HG03025 (cell line): ENCODE measurements around the gene JPH2.
A peak's percentile ranks its signal among the peaks of the same experiment; 100 is the strongest.

ENCODE experiments used
- ATAC-seq: cut with Tn5 transposase; IDR thresholded peaks from one replicate; pipeline ENCODE4 v1.9.1; 2021; ENCODE audit warnings: mild to moderate bottlenecking, moderate library complexity; ENCODE audit not compliant: unreplicated experiment, low FRiP score

Gene JPH2

GRCh38 chr20:44083220-44083933 is 103.6 kb downstream of the JPH2 start:
- no peak for ATAC-seq

DNA sequence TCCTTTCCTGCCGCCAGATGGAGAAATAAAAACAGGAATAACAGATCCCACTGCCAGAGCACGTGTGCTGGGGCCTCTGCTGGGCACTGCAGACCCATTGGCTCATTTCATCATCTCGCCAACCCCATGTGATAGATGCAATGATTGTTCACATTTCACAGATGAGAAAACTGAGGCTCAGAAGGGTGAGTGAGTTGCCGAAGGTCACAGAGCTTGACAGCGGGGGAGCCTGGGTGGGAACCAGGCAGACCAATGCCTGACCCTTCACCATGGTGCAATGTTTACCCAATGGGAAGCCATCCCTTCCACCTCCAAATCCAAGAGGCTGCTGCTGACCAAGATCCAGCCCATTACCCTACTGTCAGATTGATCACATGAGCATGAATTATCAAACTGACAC is 105.1 kb downstream of the JPH2 start:
- no peak for ATAC-seq

DNA sequence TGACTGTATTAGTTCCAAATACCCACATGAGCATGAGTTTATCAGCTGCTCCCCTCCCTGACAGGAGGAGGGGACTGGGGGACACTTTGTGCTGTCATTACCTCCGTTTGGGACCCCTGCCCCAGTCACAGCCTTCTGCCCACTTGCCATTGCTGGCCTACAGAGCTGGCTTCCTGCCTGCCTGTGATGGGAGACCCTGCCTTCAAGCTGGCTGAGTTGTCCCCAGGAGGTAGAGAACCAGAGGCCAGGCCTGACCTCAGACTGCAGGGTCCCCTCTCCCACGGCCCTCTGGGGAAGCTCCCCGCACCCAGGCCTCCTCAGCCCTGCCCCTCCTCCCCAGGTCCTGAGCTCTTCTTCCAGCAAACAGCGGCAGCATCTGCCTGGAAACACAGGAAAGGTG is 105.5 kb downstream of the JPH2 start:
- ATAC-seq, result no peak

DNA sequence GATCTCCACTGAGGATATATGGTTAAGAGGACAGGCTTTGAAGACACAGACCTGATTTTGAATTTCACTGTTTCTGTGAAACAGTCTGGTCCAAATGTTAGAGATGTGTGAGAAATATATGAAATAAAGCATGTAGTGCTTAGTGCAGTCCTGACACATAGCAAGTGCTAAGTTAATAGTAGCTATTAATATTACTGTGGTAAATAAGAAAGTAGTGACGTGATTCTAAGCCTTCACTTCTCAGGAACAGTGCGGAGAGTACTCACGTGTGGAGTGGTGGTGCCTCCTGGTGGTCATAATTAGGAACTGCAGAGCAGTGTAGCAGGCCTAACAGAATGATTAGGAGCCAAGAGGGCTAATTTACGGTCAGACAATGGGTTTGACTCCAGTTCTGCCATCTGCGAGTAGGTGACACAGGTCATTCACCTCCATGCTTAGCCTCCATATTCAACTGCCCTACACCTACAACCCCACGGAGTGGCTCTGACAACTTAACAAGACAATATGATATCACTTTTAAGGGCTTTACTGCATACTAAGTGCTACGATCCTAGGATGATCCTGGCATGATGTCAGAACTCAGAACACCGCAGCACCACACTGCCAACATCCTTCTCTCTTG is 106.2 kb downstream of the JPH2 start:
- peak; percentile 63 for ATAC-seq

DNA sequence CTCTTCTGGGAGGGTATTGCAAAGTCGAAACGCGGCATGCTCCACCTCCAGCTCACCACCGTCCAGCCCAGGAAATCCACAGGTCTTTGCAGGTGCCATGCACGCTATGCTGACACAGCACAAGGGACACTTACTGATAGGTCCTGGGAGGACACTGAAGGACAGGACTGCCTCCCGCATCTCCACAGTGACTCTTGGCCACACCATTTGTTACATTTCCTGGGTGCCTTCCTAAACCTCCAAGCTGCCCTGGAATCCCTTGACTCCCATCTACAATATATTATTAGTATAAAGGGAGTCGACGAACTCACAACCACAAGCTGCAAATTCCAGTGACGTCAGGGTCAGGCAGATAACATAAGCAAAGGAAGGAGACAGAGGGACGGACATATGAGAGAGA is 106.9 kb downstream of the JPH2 start:
- no peak for ATAC-seq

- no peak for ATAC-seq
Observed at GRCh38 chr20:44079291-44079690, 107.7 kb downstream of the JPH2 start.

GRCh38 chr20:44075950-44076232 is 111.1 kb downstream of the JPH2 start:
- ATAC-seq, result no peak

DNA sequence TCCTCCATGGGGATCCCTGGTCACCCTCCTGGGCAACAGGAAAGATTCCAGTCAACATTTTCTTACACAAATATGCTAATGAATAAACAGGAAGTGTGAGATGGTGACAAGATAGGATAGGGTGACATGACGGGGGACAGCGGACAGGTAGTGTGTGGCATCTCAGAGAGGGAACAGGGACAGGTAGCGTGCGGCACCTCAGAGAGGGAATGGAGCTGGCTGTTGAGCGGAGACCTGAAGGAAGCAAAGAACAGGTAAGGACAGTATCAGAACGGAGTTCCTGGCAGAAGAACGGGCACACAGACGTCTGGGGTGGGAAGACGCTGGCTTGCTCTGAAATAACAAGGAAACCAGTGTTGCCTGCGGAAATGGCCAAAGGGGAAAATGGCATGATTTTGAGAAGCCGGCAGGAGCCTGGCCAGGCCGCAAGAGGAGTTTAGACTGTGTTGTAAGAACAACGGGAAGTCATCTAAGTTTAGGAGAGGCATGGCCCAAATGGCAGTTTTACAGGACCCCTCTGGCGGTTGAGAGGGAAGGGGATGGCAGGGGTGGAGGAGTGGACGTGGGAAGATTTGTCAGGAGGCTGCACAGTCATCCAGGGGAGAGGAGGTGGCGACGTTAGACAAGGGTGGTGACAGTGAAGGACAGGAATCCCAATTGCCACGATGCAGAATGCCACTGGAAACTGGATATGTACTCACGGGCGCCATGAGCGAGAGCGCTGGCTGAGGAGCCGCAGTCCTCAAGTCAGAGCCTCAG is 111.6 kb downstream of the JPH2 start:
- no peak for ATAC-seq

- no peak for ATAC-seq
Observed at GRCh38 chr20:44074252-44075151, 112.5 kb downstream of the JPH2 start.

GRCh38 chr20:44073675-44074071 is 113.3 kb downstream of the JPH2 start:
- no peak for ATAC-seq

GRCh38 chr20:44073011-44073674 is 113.8 kb downstream of the JPH2 start:
- ATAC-seq, result no peak

GRCh38 chr20:44072384-44072783 is 114.6 kb downstream of the JPH2 start:
- ATAC-seq, result no peak

DNA sequence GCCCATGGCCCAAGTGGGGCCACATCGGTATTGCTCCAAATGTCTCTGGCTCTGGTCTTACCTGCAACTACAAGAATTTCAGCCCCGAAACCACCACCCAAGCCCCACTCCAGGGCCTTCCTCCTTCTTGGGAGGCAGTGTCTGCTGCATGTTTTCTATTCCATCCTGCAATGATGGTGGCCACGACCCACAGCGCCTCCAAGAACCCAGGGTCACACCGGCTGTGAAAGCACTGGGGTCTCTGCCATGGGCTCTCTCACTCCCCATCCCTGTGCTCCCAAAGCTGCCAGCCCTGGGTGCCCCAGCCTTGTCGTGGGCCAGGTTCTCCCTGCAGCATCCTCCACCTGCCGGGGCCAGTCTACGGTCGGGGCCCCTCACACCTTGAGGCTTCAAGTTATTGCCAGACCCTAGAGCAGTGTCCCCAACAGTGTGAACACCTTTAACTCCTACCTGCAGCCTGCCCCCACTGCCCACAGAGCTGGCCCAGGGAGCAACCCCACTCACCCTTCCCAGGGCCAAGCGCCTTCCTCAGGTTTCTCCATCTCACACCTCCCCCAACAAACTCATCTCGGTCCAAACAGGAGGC is 115.4 kb downstream of the JPH2 start:
- no peak for ATAC-seq

DNA sequence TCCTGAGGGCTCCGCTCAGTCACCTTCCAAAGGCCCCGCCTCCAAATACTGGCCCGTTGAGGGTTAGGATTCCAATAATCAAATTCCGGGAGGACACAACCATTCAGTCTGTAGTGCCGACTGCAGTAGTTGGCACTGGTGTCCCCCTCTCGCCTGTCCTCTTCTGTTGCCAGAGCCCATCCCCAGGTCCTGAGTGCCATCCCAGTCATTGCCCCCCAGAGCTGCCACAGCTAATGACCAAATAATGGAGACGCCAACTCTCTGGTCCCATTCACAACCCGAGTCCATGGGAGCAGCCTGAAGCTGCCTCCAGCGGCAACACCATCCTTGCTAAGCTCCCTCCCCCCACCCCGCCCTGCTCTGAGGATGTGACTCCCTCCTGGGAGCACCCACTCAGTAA is 115.9 kb downstream of the JPH2 start:
- ATAC-seq, result no peak

- no peak for ATAC-seq
Observed at GRCh38 chr20:44070139-44070900, 116.7 kb downstream of the JPH2 start.

GRCh38 chr20:44069203-44070011 is 117.6 kb downstream of the JPH2 start:
- no peak for ATAC-seq

- ATAC-seq, result no peak
Observed at GRCh38 chr20:44068316-44069201, 118.4 kb downstream of the JPH2 start.
